Endothelial cell of umbilical vein (primary cell): ENCODE results near the gene FAM222A. TPM values are rescaled to one million over a fixed set of nuclear protein-coding genes. Genes with fewer than 3 reads are reported as not detected.

Experiments
- BruUV-seq: library from RNA; stranded (reverse); fragments of 400-500 nt; replicated peaks from 2 replicates; lab custom pipeline; 2021; lab: Mats Ljungman, UMichigan
- CTCF ChIA-PET: fragments of 300-600, 350-600 bp; sonication (Branson Sonifier 250); formaldehyde crosslinking; loops from one replicate; lab custom pipeline; 2021; ENCODE audit warnings: antibody characterized with exemption, inconsistent platforms; lab: Charles Lee
- POLR2A ChIA-PET: fragments of 300-600, 350-600 bp; sonication (Branson Sonifier 250); formaldehyde crosslinking; loops from one replicate; lab custom pipeline; 2021; ENCODE audit warnings: antibody characterized with exemption, inconsistent platforms; lab: Charles Lee
- DNase-seq: peaks from one replicate; pipeline ENCODE4 v3.0.0-alpha.2; 2011; ENCODE audit warnings: low read depth, low spot score
- FAIRE-seq: peaks from 2 replicates; lab custom pipeline; 2011; peaks lifted over from hg19 to GRCh38; lab: Jason Lieb, UNC
- H2AFZ ChIP-seq: 2 replicates; pipeline ENCODE4 v1.6.0; 2012; ENCODE audit warnings: low read depth, low read length, control low read depth, inconsistent platforms
- H3K27ac ChIP-seq: 2 replicates; pipeline ENCODE4 v1.5.1; 2011; ENCODE audit warnings: low read depth, mild to moderate bottlenecking, control low read depth, low read length, moderate library complexity; ENCODE audit not compliant: insufficient read depth
- H3K27me3 ChIP-seq, 2 experiments: 2 replicates each; pipeline versions ENCODE4 v1.6.0 to v1.6.1; 2011; ENCODE audit warnings: low read length in 2 of 2, mixed read lengths in 1 of 2; ENCODE audit not compliant: control insufficient read depth in 2 of 2, insufficient read depth in 2 of 2
- H3K36me3 ChIP-seq, 2 experiments: 2 replicates in 1 of 2; 3 replicates in 1 of 2; pipeline ENCODE4 v1.5.1; 2011; ENCODE audit warnings: low read length in 2 of 2, mild to moderate bottlenecking in 1 of 2, moderate library complexity in 1 of 2; ENCODE audit not compliant: control insufficient read depth in 2 of 2, insufficient read depth in 2 of 2; ENCODE audit errors: extremely low read depth in 1 of 2
- H3K4me1 ChIP-seq: 3 replicates; pipeline ENCODE4 v1.5.1; 2011; ENCODE audit warnings: mild to moderate bottlenecking, low read length; ENCODE audit not compliant: control insufficient read depth, insufficient read depth; ENCODE audit errors: extremely low read depth
- H3K4me2 ChIP-seq: 2 replicates; pipeline ENCODE4 v1.6.1; 2011; ENCODE audit warnings: low read length, control low read depth, mixed read lengths; ENCODE audit not compliant: insufficient read depth
- H3K4me3 ChIP-seq, 3 experiments: fragments of 200-600 bp in 1 of 3; sonication (generic), shearing (Covaris generic) in 1 of 3; replicated peaks in 1 of 3; 2 replicates each; pipeline ENCODE4 v1.5.1; 2011 to 2016; ENCODE audit warnings: control low read depth in 3 of 3, low read length in 3 of 3, mild to moderate bottlenecking in 2 of 3, inconsistent platforms in 1 of 3, low read depth in 1 of 3, moderate library complexity in 1 of 3; ENCODE audit not compliant: insufficient read depth in 1 of 3
- H3K79me2 ChIP-seq: 2 replicates; pipeline ENCODE4 v1.6.0; 2012; ENCODE audit warnings: low read length, inconsistent platforms; ENCODE audit not compliant: control insufficient read depth, insufficient read depth
- H3K9ac ChIP-seq: replicated peaks from 2 replicates; pipeline ENCODE3; 2011; ENCODE audit warnings: low read length, control low read depth; ENCODE audit not compliant: insufficient read depth; ENCODE audit errors: extremely low read depth
- H3K9me1 ChIP-seq: replicated peaks from 3 replicates; pipeline ENCODE4 v1.6.0; 2011; ENCODE audit warnings: mild to moderate bottlenecking, low read length; ENCODE audit not compliant: control insufficient read depth, insufficient read depth; ENCODE audit errors: extremely low read depth
- H3K9me3 ChIP-seq: replicated peaks from 2 replicates; pipeline ENCODE4 v1.5.1; 2012; ENCODE audit warnings: low read length, inconsistent platforms; ENCODE audit not compliant: control insufficient read depth, insufficient read depth
- H4K20me1 ChIP-seq: replicated peaks from 2 replicates; pipeline ENCODE3; 2011; ENCODE audit warnings: mild to moderate bottlenecking, low read length; ENCODE audit not compliant: control insufficient read depth, insufficient read depth; ENCODE audit errors: extremely low read depth
- EZH2 ChIP-seq: IDR thresholded peaks from 2 replicates; pipeline ENCODE4 v1.6.1; 2012; ENCODE audit warnings: borderline replicate concordance, low read depth, mild to moderate bottlenecking, moderate library complexity, low read length, inconsistent platforms; ENCODE audit not compliant: severe bottlenecking
- FOS ChIP-seq: IDR thresholded peaks from 2 replicates; pipeline ENCODE4 v1.6.1; 2011; ENCODE audit warnings: mild to moderate bottlenecking, low read length, moderate library complexity, borderline replicate concordance; ENCODE audit not compliant: insufficient read depth
- GATA2 ChIP-seq: IDR thresholded peaks from 2 replicates; pipeline ENCODE4 v1.7.0; 2011; ENCODE audit warnings: low read depth, mild to moderate bottlenecking, moderate library complexity, mixed read lengths, low read length; ENCODE audit not compliant: insufficient read length, insufficient read depth
- JUN ChIP-seq: IDR thresholded peaks from 2 replicates; pipeline ENCODE4 v1.6.1; 2011; ENCODE audit warnings: borderline replicate concordance, low read depth; ENCODE audit not compliant: insufficient read length, insufficient read depth
- MAX ChIP-seq: IDR thresholded peaks from 2 replicates; pipeline ENCODE4 v1.6.1; 2011; ENCODE audit not compliant: insufficient read depth, insufficient read length
- MYC ChIP-seq: IDR thresholded peaks from one replicate; pipeline ENCODE4 v1.6.1; 2011; ENCODE audit warnings: mild to moderate bottlenecking, low read depth, low read length
- POLR2A ChIP-seq: IDR thresholded peaks from 2 replicates; pipeline ENCODE4 v1.6.1; 2012; ENCODE audit warnings: low read depth, mild to moderate bottlenecking, control low read depth, low read length
- POLR2AphosphoS5 ChIP-seq: IDR thresholded peaks from 2 replicates; pipeline ENCODE4 v1.6.1; 2012; ENCODE audit warnings: low read depth, mild to moderate bottlenecking, control low read depth, low read length, moderate library complexity; ENCODE audit not compliant: insufficient read depth
- dilution Hi-C: fragments of 300-500 bp; cut with MboI; formaldehyde crosslinking; loops from one replicate; pipeline ENCODE4 v1.15.0; 2019; ENCODE audit warnings: low sequenced_read_pairs; ENCODE audit not compliant: extremely low pct_ligation_motif_present
- intact Hi-C: fragments of 100-400 bp; cut with micrococcal nuclease; formaldehyde crosslinking; loops from one replicate; pipeline ENCODE4 v1.10.0; 2022
- polyA plus RNA-seq, 4 experiments: library from polyadenylated mRNA; depleted of rRNA in 3 of 4; stranded (reverse) in 3 of 4; unstranded in 1 of 4; fragments of >200 nt; gene quantifications; 2 replicates each; pipeline versions ENCODE4 v1.2.1 to v1.2.3, GENCODE V29; 2011 to 2012; ENCODE audit warnings: missing spikeins in 1 of 4
- total RNA-seq: library from RNA; stranded (reverse); gene quantifications from 2 replicates; pipeline ENCODE4 v1.2.3, GENCODE V29; 2021
- TF ChIP-seq, protein P1 (sequence below), 2 donors: IDR thresholded peaks; 1 replicate in 1 of 2; 2 replicates in 1 of 2; pipeline ENCODE4 v1.5.1; 2011; ENCODE audit warnings: low read length in 2 of 2, mild to moderate bottlenecking in 2 of 2, moderate library complexity in 2 of 2, control low read depth in 1 of 2, inconsistent platforms in 1 of 2, low read depth in 1 of 2; ENCODE audit not compliant: insufficient read depth in 1 of 2; ENCODE audit errors: extremely low read depth in 1 of 2

The FAM222A gene
- total and polyA plus RNA-seq, 2 donors (not counting 3 experiments of a cell fraction or from before 2014, with no cell fraction given) = 0.62 to 1.7 TPM

DNA sequence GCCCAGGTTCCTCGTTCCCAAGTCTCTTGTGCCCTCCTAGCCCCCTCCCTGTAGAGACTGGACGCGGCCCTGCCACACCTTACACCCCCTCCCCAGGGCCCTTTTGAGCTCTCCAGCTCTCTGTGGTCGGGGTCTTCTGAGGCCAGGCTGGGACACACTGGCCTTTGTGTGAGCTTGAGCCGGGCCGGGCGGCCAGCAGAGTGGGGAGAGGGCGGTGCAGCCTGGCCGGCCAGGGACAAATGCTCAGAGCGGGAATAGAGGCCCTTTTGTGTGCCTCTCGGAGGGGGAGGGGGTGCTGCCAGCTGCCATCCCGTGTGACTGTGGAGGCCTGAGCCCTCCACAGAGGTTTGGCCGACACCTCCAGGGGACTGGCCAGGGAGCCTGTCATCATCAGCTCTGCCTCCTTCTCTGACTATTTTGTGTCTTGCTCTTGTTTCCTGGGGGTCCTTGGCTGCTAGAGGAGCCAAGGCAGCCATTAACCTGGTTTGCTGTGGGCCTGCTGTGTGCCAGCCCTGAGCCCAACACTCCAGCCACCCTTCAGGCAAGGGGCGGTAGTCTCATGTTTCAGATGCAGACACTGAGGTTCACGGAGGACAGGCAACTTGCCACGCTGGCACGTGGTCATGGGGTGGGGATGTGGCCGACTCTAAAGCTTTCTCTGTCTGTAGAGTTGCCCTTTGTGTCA lies 13.6 kb downstream of the FAM222A start:
- no peak overlapping the region for H3K27ac ChIP-seq
- no peak overlapping the region for H2AFZ ChIP-seq

DNA sequence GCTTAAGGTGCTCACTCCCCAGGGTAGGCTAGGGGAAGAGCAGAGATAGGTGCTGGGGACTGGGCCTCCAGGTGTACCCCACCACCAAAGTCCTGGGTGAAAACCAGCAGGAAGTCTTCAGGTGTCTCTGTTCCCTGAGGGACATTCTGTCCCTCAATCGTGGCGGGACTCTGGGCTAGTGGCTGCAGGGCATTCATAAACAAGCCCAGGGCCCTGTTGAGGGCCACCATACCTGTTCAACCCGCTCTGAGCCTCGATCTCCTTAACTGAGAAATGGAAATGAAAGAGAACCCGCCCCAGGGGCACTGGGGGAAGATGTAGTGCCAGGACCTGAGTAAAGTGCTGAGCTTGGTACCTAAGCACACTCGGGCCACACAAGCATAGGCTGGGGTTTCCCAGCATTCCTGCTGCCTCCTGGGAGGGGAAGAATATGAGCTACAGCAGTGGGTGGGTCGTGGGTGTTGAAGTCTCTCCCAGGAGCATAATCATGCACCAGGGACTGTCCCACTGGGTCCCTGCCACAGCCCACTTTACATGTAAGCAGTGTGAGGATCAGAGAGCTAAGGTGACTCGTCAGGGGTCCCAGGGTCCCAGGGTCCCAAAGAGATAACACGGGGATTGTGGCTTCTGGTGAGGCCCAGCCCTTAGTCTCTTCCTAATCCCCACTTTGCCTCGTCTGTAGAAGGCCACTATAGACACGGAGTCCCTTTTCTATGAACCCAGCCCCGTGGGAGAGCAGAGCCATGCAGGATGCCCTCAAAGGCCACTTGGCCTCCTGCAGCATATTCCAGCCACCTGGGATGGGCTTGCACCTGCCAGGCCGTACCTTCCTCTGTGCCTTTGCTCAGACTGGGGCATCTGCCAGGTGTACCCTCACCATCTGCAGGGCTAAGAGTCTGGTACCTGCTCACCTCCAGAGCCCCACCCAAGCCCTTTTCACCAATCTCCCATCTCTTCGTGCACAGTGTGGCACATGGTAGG lies 14.4 kb downstream of the FAM222A start:
- ChIA-PET CTCF (no interaction called here), POLR2A (no interaction called here)
- Histone ChIP-seq H3K4me3 (no peak overlapping the region), H3K4me1 (no peaks in the 10 kb centered on the region), H3K27me3 (no peaks in the 10 kb centered on the region), H3K4me2 (no peak overlapping the region), H3K9me1 (no peaks in the 10 kb centered on the region), H3K27ac (no peak overlapping the region), H4K20me1 (no peaks in the 10 kb centered on the region), H3K79me2 (no peaks in the 10 kb centered on the region), H3K36me3 (no peaks in the 10 kb centered on the region), H3K9ac (no peak overlapping the region), H3K9me3 (no peaks in the 10 kb centered on the region), H2AFZ (no peak overlapping the region)
- DNase-seq (no peak), FAIRE-seq (no peak)
- no TSS peak for BruUV-seq
- TF ChIP-seq MAX = no peak
- TF ChIP-seq EZH2 = no peak
- TF ChIP-seq, protein P1, sequence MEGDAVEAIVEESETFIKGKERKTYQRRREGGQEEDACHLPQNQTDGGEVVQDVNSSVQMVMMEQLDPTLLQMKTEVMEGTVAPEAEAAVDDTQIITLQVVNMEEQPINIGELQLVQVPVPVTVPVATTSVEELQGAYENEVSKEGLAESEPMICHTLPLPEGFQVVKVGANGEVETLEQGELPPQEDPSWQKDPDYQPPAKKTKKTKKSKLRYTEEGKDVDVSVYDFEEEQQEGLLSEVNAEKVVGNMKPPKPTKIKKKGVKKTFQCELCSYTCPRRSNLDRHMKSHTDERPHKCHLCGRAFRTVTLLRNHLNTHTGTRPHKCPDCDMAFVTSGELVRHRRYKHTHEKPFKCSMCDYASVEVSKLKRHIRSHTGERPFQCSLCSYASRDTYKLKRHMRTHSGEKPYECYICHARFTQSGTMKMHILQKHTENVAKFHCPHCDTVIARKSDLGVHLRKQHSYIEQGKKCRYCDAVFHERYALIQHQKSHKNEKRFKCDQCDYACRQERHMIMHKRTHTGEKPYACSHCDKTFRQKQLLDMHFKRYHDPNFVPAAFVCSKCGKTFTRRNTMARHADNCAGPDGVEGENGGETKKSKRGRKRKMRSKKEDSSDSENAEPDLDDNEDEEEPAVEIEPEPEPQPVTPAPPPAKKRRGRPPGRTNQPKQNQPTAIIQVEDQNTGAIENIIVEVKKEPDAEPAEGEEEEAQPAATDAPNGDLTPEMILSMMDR (IDR thresholded peaks at IDR 0.05; ENCODE audit: extremely low read depth in 1 of 2, insufficient read depth in 1 of 2, low read depth in 1 of 2, low read length in 2 of 2) = no peak
- no peak for TF ChIP-seq GATA2
- TF ChIP-seq POLR2AphosphoS5 = no peak
- no peak for TF ChIP-seq MYC
- no peak for TF ChIP-seq JUN
- no peak for TF ChIP-seq FOS
- no peak for TF ChIP-seq POLR2A
- intact Hi-C loops = no loop called here
- dilution Hi-C loops = no loop called here

More for the DNA sequence above, 13.6 kb downstream of the FAM222A start:
- BruUV-seq = no TSS peak
- intact Hi-C loops (no loop called here), dilution Hi-C loops (no loop called here)
- no peak for FAIRE-seq
- H3K36me3 ChIP-seq = no peaks in the 10 kb centered on the region
- H3K4me2 ChIP-seq = no peak overlapping the region
- TF ChIP-seq POLR2AphosphoS5 = no peak
- no peak for TF ChIP-seq GATA2
- no peak for TF ChIP-seq MAX
- H4K20me1 ChIP-seq = no peaks in the 10 kb centered on the region
- no peak overlapping the region for H3K9ac ChIP-seq
- ChIA-PET POLR2A (interaction anchor here (0.6 kb wide), 1 partner anchor 85 kb away, joined by 12 read pairs; no protein-coding TSS in a partner anchor), CTCF (no interaction called here)
- no peak for DNase-seq
- H3K4me1 ChIP-seq = no peaks in the 10 kb centered on the region
- H3K27me3 ChIP-seq = no peaks in the 10 kb centered on the region
- no peak overlapping the region for H3K4me3 ChIP-seq
- H3K9me3 ChIP-seq = no peaks in the 10 kb centered on the region
- no peaks in the 10 kb centered on the region for H3K9me1 ChIP-seq
- no peaks in the 10 kb centered on the region for H3K79me2 ChIP-seq
